H1 (cell line): Measurements from ENCODE around the gene PROKR1. TPM values are rescaled to one million over a fixed set of nuclear protein-coding genes. Genes with fewer than 3 reads are reported as not detected.

ENCODE experiments used
- MAFK ChIP-seq: IDR thresholded peaks from 2 replicates; pipeline ENCODE4 v1.6.1; 2012; ENCODE audit warnings: low read depth, mild to moderate bottlenecking, improper control_type of control experiment, low read length
- SIX5 ChIP-seq: IDR thresholded peaks from 2 replicates; pipeline ENCODE4 v1.6.1; 2011; ENCODE audit warnings: mild to moderate bottlenecking, low read depth, low read length
- SRF ChIP-seq: IDR thresholded peaks from 2 replicates; pipeline ENCODE4 v1.6.1; 2011; ENCODE audit warnings: mild to moderate bottlenecking, low read depth, low read length, moderate library complexity
- SUZ12 ChIP-seq: fragments of 200-600 bp; sonication (generic); IDR thresholded peaks from 2 replicates; pipeline ENCODE4 v1.6.1; 2012; ENCODE audit warnings: mild to moderate bottlenecking, inconsistent platforms, low read length, moderate library complexity, mixed read lengths
- polyA plus RNA-seq, 7 experiments: library from polyadenylated mRNA; depleted of rRNA in 3 of 7; stranded (reverse) in 5 of 7; unstranded in 2 of 7; fragments of >200 nt in 5 of 7; fragments of 200-250 nt in 2 of 7; gene quantifications; 1 replicate in 5 of 7; 2 replicates in 1 of 7; 4 replicates in 1 of 7; pipeline versions ENCODE4 v1.2.1 to v1.2.3, GENCODE V29; 2011 to 2013; ENCODE audit warnings: missing spikeins in 2 of 7, mixed read lengths in 2 of 7
- total RNA-seq: library from RNA; stranded (reverse); fragmentation: NEBNext Ultra II Directional; extraction: Animal tissue kit (Norgen Biotek cat#: 25700); gene quantifications from 2 replicates; pipeline ENCODE4 v1.2.1, GENCODE V29; 2021

The PROKR1 gene
- total and polyA plus RNA-seq, 2 of the 8 experiments (the other 6 are each of a cell fraction or from before 2014, with no cell fraction given), result 1.8 to 3.9 TPM

DNA sequence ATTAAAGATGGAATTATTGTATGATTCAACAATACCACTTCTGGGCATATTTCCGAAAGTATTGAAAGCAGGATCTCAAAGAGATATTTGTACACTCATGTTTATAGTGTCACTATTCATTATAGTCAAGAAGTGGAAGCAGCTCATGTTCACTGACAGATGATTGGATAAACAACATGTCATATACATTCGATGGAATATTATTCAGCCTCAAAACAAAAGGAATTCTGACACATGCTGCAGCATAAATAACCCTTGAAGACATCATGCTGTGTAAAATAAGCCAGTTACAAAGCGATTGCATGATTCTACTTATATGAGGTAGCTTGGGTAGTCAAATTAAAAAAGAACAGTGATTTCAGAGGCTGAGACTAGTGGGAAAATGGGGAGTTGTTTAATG is 39.3 kb upstream of the PROKR1 start (continued):
- TF ChIP-seq SUZ12, result no peak
- no peak for TF ChIP-seq MAFK
- TF ChIP-seq SIX5, result no peak
- TF ChIP-seq SRF, result no peak
